RKO (cell line): Measurements from ENCODE around the gene ZMAT5.
"Not testable (repeated sequence)": the region's sequence is repeated elsewhere in the genome, so short reads cannot be mapped to it uniquely, and the experiment has no call there.

Experiments used
- DNase-seq: peaks from one replicate; pipeline ENCODE4 v3.0.0-alpha.2; 2016; ENCODE audit warnings: low spot score

The ZMAT5 gene

GRCh38 chr22:29786031-29786430 lies 19.2 kb upstream of the ZMAT5 start:
- no peak for DNase-seq

GRCh38 chr22:29784451-29785361 lies 17.9 kb upstream of the ZMAT5 start:
- no peak for DNase-seq

- no peak for DNase-seq
Observed at GRCh38 chr22:29782061-29782845, 15.4 kb upstream of the ZMAT5 start.

DNA sequence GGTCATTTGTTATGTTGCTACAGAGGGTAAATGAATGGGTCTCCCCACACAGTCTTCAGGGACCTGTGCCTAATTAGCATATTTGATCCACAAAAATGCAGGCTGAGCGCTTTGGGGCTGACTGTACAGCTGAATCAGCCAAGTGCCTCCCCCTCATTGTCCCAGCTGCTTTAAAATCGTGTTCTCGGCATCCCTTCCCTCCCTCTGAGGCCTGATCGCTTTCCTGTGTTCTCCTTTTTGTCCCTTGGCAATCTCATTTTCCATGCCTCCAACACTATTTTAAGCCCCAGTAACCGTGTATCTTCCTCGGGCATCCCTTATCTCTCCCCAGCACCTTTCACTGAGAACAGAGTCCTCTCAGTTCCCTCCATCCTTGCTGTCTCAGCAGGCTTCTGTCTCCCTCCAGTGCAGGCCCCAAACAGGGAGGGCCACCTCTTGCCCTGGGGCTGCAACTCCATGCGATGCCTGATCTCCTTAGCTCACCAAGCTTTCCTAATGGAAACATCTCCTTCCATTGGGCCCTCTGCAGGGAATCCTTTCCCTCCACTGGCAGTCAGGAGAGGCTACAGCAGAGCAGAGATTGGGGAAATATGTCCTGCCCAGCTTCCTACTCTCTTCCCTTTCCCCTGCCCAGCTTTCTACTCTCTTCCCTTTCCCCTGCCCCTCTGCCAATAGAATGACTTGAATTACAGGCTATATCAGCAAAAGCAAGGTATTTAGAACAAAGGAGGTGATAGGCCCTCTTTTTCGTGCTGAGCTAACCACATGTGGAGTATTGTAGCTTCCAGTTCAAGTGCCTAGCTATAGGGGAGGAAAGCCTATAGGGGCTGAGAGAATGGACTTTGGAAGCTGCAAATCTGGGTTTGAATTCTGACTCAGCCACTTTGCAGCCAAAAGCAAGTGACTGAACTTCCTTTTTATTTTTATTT lies 14.2 kb upstream of the ZMAT5 start:
- peak; percentile 71 for DNase-seq

- no peak for DNase-seq
Observed at GRCh38 chr22:29780220-29780619, 13.4 kb upstream of the ZMAT5 start.

- DNase-seq, result peak; percentile 28
Observed at GRCh38 chr22:29773233-29773632, 6.4 kb upstream of the ZMAT5 start.

- peak; percentile 39 for DNase-seq
Observed at GRCh38 chr22:29772170-29772641, 5.4 kb upstream of the ZMAT5 start.

DNA sequence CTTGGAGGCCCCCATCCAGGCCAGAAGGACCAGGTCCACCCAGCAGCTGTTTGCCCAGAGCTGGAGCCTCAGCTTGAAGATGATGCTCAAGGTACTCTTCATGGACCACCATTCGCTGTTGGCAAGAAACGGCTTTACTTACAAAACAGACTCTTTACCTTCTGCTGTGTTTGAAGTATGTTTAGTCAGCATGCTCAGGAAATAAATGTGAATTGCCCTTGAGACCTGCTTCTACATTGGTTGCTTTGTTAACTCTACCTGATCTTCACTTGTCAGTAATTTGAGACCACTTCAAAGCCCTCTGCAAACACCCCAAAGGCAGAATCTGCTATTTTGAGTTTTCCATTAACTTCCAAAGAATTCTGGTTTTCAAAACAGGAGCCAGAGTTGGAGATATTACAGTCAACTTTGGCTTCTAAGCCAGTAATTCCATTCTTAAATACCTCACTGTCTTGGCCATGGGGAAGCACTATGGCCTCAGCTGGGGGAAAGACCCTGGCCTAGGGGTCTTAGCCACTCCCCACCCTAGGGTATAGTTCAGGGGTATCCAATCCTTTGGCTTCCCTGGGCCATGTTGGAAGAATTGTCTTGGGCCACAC lies 3.0 kb upstream of the ZMAT5 start:
- DNase-seq, result no peak

- DNase-seq, result peak; percentile 56
Observed at GRCh38 chr22:29768052-29768693, 1.4 kb upstream of the ZMAT5 start.

DNA sequence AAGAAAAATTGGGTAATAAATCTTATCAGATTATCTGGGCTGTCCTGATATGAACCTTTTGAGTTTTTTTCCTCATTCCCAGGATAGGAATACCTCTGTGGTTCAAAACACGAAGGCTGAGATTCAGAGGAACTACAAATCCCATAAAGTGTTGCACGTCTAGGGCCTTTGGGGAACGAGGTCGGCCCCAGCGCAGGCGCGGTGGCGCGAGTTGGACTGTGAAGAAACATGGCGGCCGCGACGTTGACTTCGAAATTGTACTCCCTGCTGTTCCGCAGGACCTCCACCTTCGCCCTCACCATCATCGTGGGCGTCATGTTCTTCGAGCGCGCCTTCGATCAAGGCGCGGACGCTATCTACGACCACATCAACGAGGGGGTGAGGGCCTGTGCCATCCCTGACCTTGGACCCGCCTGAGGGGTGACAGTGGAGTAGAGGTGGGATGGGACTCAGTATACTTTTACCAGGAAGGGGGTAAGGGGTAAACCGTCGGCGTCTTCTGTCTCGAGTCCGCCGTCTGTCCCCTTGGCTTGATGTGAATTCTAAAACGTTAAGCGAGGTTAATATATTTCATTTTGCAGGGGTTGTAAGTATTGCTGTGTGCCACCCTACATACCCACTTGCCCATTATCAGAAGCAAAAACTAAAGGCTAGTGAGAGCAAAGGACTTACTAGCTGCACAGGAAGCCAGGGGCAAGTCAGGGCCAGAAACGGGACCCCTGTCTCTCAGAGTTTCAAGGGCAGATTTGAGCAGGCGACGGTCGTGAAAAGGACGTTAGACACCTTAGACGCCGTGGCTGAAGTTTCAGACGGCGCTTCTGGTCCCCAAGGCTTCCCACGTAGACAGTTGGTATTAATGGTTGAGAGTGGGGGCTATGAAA lies 604 bp upstream of the ZMAT5 start, which contains the start of gene UQCR10:
UQCR10 (plus strand) TSS at position 199 of the 881 bp plus-strand sequence; CDS start at position 229, 30 bp downstream.
- DNase-seq, result peak; percentile 90

DNA sequence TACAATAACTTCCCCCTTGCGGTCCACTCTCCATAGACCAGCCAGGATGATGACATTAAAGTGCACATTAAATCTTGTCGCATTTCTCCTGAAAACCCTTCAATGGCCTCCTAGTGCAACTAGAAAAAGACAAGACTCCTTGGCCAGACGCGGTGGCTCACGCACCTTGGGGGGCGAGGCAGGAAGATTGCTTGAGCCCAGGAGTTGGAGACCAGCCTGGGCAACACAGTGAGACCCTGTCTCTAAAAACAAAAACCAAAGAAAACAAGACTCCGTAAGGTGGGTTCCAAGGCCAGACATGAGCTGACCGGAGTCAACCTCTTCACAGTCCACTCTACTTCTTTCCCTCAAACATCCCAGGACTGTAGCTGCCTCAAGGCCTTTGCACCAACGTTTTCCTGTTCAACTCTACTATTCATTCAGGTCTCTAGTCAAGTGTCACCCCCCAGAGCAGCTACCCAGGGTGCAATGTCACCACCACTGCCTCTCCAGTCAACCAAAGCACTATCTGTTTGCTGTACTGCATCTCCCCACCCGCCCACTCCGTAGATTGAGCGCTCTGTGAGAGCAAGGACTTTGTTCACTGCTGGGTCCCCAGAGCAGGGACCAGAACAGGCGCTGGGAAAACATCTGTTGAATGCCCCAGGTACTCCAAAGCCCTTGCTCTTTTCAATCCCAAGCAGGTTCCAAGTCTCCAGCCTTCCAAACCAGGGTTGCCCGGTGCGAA lies 739 bp downstream of the ZMAT5 start:
- peak; percentile 16 for DNase-seq

DNA sequence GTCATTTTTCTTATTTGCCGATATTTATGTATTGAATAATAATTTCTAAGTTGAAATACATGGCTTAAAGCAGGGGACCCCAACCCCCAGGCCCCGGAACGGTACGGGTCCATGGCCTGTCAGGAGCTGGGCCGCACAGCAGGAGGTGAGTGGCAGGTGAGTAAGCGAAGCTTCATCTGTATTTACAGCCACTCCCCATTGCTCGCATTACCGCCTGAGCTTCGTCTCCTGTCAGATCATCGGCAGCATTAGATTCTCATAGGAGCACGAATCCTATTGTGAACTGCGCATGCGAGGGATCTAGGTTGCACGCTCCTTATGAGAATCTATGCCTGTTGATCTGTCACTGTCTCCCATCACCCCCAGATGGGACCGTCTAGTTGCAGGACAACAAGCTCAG lies 4.5 kb downstream of the ZMAT5 start:
- DNase-seq, result no peak

DNA sequence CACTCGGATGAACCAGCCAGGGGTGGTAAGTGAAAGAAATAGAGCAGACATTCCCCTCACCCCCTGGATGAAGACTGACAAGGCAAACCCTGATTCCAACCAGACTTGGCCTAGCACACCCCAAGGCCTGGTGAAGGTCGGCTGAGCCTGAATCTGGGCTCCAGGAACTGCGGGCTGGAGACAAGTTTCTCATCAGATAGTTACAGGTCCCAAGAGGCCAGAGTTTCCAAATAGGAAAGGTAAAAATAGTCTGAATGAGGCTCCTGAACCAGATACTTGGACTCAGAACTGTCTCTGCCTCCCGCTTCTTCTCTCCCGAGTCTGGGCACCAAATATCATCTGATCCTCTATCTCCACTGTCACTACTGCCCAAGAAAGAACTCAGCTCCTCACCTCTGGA lies 7.8 kb downstream of the ZMAT5 start:
- no peak for DNase-seq

GRCh38 chr22:29758068-29758622 lies 8.7 kb downstream of the ZMAT5 start:
- DNase-seq, result no peak

GRCh38 chr22:29757096-29757495 lies 9.7 kb downstream of the ZMAT5 start:
- no peak for DNase-seq

- no peak for DNase-seq
Observed at GRCh38 chr22:29756341-29756740, 10.5 kb downstream of the ZMAT5 start.

GRCh38 chr22:29755889-29756288 lies 10.9 kb downstream of the ZMAT5 start:
- DNase-seq, result no peak

DNA sequence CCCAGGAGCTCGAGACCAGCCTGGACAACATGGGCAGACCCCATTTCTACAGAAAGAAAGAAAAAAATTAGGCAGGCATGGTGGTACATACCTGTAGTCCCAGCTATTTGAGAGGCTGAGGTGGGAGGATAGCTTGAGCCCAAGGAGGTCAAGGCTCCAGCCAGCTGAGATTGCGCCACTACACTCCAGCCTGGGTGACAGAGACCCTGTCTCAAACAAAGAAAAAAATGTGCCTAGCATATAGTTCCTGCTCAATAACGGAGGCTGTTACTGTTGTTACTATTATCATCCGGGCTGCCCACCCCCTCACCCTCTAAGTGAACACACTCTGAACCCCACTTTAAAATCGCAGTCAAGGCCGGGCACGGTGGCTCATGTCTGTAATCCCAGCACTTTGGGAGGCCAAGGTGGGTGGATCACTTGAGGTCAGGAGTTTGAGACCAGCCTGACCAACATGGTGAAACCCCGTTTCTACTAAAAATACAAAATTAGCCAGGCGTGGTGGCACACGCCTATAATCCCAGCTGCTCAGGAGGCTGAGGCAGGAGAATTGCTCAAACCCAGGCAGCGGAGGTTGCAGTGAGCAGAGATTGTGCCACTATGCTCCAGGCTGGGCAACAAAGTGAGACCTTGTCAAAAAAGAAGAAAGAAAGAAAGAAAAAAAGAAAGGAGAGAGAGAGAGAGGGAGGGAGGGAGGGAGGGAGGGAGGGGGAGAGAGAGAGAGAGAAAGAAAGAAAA lies 12.0 kb downstream of the ZMAT5 start:
- not testable (repeated sequence) for DNase-seq
